ENCODE measurements around the gene SNRPA. TPM values are rescaled to one million over a fixed set of nuclear protein-coding genes. Genes with fewer than 3 reads are reported as not detected.

SNRPA gene
- total RNA-seq, 1 donor from 2014 or later = 19.5 TPM

DNA sequence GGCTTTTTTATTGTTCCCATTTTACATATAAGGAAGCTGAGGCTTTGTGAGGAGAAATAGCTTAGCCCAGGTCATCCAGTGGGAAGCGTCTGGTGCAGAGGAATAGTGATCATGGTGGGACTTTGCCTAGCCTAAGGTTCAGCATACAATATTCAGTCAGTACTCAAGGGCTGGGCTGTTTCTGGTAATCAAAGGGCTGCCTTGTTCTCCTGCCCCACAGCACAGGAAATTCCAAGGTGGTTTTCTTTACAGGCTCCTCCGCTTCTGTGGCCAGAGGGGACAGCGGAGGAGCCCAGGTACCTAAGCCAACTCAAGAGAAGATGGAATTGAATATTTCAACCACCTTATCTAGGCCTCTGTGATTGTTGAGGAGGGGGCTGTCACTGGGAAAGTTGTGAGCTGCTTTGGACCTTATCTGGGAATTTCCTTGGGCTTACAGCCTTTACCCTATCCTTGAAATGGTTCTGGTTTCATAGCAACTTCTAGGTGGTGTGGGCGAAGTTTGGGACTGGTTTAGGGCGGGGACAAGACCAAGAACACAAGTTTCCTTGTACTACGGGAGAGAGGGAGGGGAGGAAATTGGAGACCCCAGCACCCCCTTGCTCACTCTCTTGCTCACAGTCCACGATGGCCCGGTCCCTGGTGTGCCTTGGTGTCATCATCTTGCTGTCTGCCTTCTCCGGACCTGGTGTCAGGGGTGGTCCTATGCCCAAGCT lies 24.1 kb downstream of the SNRPA start, which contains the start of gene MIA:
MIA (plus strand) TSS at position 606 of the 716 bp plus-strand sequence; CDS start at position 628, 22 bp downstream.
- Histone ChIP-seq H3K36me3 (ENCODE audit: control insufficient read depth, insufficient read depth, low read length) (no peaks in the 10 kb centered on the region), H3K4me3 (ENCODE audit: low read depth, low read length) (no peak within 1 kb of the TSS), H3K27me3 (ENCODE audit: control insufficient read depth, insufficient read depth, low read length) (no peaks in the 10 kb centered on the region)
- TF ChIP-seq, protein P1, sequence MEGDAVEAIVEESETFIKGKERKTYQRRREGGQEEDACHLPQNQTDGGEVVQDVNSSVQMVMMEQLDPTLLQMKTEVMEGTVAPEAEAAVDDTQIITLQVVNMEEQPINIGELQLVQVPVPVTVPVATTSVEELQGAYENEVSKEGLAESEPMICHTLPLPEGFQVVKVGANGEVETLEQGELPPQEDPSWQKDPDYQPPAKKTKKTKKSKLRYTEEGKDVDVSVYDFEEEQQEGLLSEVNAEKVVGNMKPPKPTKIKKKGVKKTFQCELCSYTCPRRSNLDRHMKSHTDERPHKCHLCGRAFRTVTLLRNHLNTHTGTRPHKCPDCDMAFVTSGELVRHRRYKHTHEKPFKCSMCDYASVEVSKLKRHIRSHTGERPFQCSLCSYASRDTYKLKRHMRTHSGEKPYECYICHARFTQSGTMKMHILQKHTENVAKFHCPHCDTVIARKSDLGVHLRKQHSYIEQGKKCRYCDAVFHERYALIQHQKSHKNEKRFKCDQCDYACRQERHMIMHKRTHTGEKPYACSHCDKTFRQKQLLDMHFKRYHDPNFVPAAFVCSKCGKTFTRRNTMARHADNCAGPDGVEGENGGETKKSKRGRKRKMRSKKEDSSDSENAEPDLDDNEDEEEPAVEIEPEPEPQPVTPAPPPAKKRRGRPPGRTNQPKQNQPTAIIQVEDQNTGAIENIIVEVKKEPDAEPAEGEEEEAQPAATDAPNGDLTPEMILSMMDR (IDR thresholded peaks at IDR 0.05; ENCODE audit: insufficient read depth, low read length, severe bottlenecking) = no peak
- no peak for DNase-seq (ENCODE audit: low read depth)
- no peak for FAIRE-seq

DNA sequence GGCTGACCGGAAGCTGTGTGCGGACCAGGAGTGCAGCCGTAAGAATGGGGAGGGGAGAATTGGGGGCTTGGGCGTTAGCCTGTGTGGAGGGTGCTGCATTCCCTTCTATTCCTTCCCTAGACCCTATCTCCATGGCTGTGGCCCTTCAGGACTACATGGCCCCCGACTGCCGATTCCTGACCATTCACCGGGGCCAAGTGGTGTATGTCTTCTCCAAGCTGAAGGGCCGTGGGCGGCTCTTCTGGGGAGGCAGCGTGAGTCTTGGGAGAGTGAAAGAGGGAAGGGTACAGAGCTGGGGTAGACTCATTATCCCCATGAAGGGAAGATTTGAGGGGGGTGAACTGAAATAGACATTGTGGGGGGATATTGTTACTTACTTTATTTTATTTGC lies 24.6 kb downstream of the SNRPA start:
- DNase-seq (ENCODE audit: low read depth) (no peak), FAIRE-seq (no peak)
- TF ChIP-seq, protein P1 (IDR thresholded peaks at IDR 0.05; ENCODE audit: insufficient read depth, low read length, severe bottlenecking) = no peak
- Histone ChIP-seq H3K27me3 (ENCODE audit: control insufficient read depth, insufficient read depth, low read length) (no peaks in the 10 kb centered on the region), H3K4me3 (ENCODE audit: low read depth, low read length) (no peak overlapping the region), H3K36me3 (ENCODE audit: control insufficient read depth, insufficient read depth, low read length) (no peaks in the 10 kb centered on the region)

DNA sequence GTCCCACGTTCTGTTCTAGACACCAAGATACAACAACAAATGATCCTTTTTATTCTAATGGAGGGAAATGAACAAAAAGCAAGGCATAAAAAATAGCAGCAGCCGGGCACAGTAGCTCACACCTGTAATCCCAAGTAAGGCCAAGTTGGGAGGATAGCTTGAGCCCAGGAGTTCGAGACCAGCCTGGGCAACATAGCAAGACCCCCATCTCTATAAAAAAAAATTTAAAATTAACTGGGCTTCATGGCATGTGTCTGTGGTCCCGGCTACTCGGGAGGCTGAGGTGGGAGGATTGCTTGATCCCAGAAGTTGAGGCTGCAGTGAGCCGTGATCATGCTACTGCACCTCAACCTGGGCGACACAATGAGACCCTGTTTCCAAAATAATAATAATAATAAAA lies 25.4 kb downstream of the SNRPA start:
- no peak for FAIRE-seq
- no peaks in the 10 kb centered on the region for H3K27me3 ChIP-seq (ENCODE audit: control insufficient read depth, insufficient read depth, low read length)
- TF ChIP-seq, protein P1 (IDR thresholded peaks at IDR 0.05; ENCODE audit: insufficient read depth, low read length, severe bottlenecking) = no peak
- no peaks in the 10 kb centered on the region for H3K36me3 ChIP-seq (ENCODE audit: control insufficient read depth, insufficient read depth, low read length)
- no peak for DNase-seq (ENCODE audit: low read depth)
- H3K4me3 ChIP-seq (ENCODE audit: low read depth, low read length) = no peak overlapping the region

DNA sequence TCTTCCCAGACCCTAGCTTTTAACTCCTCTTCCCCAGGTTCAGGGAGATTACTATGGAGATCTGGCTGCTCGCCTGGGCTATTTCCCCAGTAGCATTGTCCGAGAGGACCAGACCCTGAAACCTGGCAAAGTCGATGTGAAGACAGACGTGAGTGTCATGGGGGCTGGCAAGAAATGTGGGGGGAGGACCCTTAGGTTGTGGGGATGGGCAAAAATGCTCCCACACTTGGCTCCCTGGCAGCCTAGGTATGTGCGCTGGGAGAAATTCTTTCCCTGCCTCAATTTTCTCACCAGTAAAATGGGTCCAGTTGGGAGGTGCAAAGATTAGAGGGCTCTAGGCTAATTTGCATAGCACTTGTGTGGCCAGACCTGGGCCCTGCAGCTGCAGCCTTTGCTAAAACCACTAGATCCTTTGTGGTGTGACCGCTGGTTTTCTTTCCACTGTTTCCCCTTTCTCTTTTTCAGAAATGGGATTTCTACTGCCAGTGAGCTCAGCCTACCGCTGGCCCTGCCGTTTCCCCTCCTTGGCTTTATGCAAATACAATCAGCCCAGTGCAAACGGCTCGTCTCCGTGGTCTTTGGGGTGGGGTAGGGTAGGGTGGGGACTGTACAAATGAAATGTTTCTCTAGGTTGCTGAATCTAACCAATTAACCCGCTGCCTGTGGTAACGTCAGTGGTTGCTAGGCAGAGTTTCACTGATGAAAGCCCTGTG lies 26.1 kb downstream of the SNRPA start:
- no peaks in the 10 kb centered on the region for H3K27me3 ChIP-seq (ENCODE audit: control insufficient read depth, insufficient read depth, low read length)
- DNase-seq (ENCODE audit: low read depth) = peak; percentile 94
- no peaks in the 10 kb centered on the region for H3K36me3 ChIP-seq (ENCODE audit: control insufficient read depth, insufficient read depth, low read length)
- TF ChIP-seq, protein P1 (IDR thresholded peaks at IDR 0.05; ENCODE audit: insufficient read depth, low read length, severe bottlenecking) = no peak
- FAIRE-seq = no peak
- H3K4me3 ChIP-seq (ENCODE audit: low read depth, low read length) = peak overlapping the region; percentile 82

DNA sequence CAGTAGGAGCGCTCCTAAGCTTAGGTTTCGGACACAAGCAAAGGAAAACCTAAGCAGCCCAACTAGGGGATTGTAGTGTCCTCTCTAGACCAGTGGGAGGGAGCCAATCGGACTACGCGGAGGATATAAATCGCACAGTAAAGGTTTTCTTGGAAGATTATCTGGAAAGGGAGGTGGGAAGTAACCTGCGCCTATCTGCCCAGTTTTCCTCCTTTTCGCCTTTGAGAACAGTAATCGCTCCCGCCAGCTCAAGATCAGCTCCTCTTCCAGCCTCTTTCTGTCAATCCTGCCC lies 26.6 kb downstream of the SNRPA start:
- FAIRE-seq = no peak
- DNase-seq (ENCODE audit: low read depth) = no peak
- no peaks in the 10 kb centered on the region for H3K27me3 ChIP-seq (ENCODE audit: control insufficient read depth, insufficient read depth, low read length)
- H3K4me3 ChIP-seq (ENCODE audit: low read depth, low read length) = peak overlapping the region; percentile 82
- H3K36me3 ChIP-seq (ENCODE audit: control insufficient read depth, insufficient read depth, low read length) = no peaks in the 10 kb centered on the region
- TF ChIP-seq, protein P1 (IDR thresholded peaks at IDR 0.05; ENCODE audit: insufficient read depth, low read length, severe bottlenecking) = no peak
